OCI-LY1 (cell line): ENCODE data around the gene ACSF2.

Experiments used
- EZH2 ChIP-seq: fragments of 200-600 bp; sonication (generic), shearing (Covaris generic); IDR thresholded peaks from 2 replicates; pipeline ENCODE4 v1.8.0; 2017; ENCODE audit warnings: borderline replicate concordance, mixed run types, mild to moderate bottlenecking, antibody characterized with exemption, low read length, moderate library complexity, mixed read lengths
- TF ChIP-seq, protein P1 (sequence below): fragments of 200-600 bp; sonication (generic), shearing (Covaris generic); IDR thresholded peaks from 2 replicates; pipeline ENCODE4 v1.5.1; 2017; ENCODE audit warnings: mild to moderate bottlenecking, antibody characterized with exemption, low read length, moderate library complexity, mixed read lengths

- TF ChIP-seq, protein P1, sequence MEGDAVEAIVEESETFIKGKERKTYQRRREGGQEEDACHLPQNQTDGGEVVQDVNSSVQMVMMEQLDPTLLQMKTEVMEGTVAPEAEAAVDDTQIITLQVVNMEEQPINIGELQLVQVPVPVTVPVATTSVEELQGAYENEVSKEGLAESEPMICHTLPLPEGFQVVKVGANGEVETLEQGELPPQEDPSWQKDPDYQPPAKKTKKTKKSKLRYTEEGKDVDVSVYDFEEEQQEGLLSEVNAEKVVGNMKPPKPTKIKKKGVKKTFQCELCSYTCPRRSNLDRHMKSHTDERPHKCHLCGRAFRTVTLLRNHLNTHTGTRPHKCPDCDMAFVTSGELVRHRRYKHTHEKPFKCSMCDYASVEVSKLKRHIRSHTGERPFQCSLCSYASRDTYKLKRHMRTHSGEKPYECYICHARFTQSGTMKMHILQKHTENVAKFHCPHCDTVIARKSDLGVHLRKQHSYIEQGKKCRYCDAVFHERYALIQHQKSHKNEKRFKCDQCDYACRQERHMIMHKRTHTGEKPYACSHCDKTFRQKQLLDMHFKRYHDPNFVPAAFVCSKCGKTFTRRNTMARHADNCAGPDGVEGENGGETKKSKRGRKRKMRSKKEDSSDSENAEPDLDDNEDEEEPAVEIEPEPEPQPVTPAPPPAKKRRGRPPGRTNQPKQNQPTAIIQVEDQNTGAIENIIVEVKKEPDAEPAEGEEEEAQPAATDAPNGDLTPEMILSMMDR: no peak
- TF ChIP-seq EZH2: no peak
These were observed 55.6 kb downstream of the ACSF2 start for GRCh38 chr17:50481648-50482047.
